ENCODE data around the gene NDUFAF3.

The NDUFAF3 gene

DNA sequence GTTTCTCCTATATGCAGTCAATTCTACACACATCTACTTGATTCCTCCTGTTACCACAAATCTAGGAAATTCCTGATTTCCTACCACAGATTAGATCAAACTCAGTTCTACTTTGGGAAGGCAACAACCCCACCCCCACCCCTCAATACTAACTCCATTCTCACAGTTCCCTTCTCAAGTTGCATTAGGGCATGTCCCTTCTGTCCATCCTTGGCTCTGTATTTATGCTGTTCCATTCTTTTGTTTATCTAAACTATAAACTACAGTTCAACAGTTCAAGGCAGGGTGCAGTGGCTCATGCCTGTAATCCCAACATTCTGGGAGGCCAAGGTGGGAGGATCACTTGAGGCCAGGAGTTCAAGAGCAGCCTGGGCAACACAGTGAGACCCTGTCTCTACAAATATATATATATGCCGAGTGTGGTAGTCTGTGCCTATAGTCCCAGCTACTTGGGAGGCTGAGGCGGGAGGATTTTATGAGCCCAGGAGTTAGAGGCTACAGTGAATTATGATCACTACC is 32.5 kb downstream of the NDUFAF3 start:
- DNase-seq (ENCODE audit: low read depth) = no peak

DNA sequence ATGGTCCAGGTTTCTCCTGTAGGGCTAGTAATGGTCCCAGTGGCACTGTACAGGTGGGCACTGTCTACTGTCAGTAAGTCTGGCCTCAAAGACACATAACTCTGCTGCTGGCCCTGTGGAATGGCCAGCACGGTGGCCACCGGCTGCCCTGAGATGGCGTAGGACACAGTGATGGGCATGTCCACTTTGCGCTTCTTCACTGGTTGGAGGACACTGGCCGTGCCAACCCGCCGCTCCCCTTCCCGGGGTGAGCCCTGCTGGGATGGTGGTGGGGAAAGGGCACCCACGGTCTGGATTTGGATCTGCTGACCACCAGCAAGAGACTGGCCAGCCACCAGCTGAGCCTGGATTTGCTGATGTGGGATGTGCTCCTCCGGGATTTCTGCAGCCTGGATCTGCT is 35.3 kb downstream of the NDUFAF3 start:
- DNase-seq (ENCODE audit: low read depth) = no peak

DNA sequence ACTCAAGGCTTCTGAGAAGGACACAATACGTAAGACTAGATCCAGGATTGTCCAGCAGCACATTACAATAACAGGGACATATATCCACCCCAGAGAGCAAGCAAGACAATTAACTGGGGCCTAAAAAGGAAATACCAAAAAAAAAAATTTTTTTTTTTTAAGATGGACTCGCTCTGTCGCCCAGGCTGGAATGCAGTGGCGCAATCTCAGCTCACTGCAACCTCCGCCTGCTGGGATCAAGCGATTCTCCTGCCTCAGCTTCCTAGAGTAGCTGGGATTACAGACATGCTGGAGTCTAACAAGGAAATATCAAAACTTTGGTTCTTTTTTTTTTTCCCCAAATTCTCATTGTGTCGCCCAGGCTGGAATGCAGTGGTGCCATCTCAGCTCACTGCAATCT is 36.1 kb downstream of the NDUFAF3 start:
- DNase-seq (ENCODE audit: low read depth) = no peak
